Neural cell (in vitro differentiated cells): ENCODE data around the gene TRIM10. TPM values are rescaled to one million over a fixed set of nuclear protein-coding genes. Genes with fewer than 3 reads are reported as not detected.
"Not testable (repeated sequence)": the region's sequence is repeated elsewhere in the genome, so short reads cannot be mapped to it uniquely, and the experiment has no call there.

Experiments used
- H2AFZ ChIP-seq: fragments of 200-600, 300-800 bp; sonication (generic), shearing (Covaris generic); 2 replicates; pipeline ENCODE4 v1.6.0; 2014; ENCODE audit warnings: low read depth, mild to moderate bottlenecking, antibody characterized with exemption, low read length, moderate library complexity
- H3F3A ChIP-seq: fragments of 200-600 bp; shearing (Covaris generic); 2 replicates; pipeline ENCODE4 v1.6.1; 2016; ENCODE audit warnings: mild to moderate bottlenecking, moderate library complexity, mixed read lengths, antibody characterized with exemption, low read length; ENCODE audit not compliant: insufficient read depth, poor library complexity, severe bottlenecking
- H3K27ac ChIP-seq: fragments of 200-600, 300-800 bp; sonication (generic), shearing (Covaris generic); 2 replicates; pipeline ENCODE4 v1.5.1; 2014; ENCODE audit warnings: mild to moderate bottlenecking, low read length, moderate library complexity
- H3K27me3 ChIP-seq: fragments of 300-800, 200-600 bp; sonication (generic), shearing (Covaris generic); 2 replicates; pipeline ENCODE4 v1.6.0; 2014; ENCODE audit warnings: mild to moderate bottlenecking, low read depth, low read length, moderate library complexity; ENCODE audit not compliant: insufficient read depth
- H3K36me3 ChIP-seq: fragments of 300-800, 200-600 bp; sonication (generic), shearing (Covaris generic); 2 replicates; pipeline ENCODE4 v1.5.1; 2014; ENCODE audit warnings: mild to moderate bottlenecking, antibody characterized with exemption, low read length, moderate library complexity; ENCODE audit not compliant: insufficient read depth
- H3K4me2 ChIP-seq: fragments of 300-800, 200-600 bp; sonication (generic), shearing (Covaris generic); 2 replicates; pipeline ENCODE4 v1.6.0; 2014; ENCODE audit warnings: mild to moderate bottlenecking, low read length
- H3K4me3 ChIP-seq: fragments of 300-800, 200-600 bp; sonication (generic), shearing (Covaris generic); 2 replicates; pipeline ENCODE4 v1.5.1; 2014; ENCODE audit warnings: mild to moderate bottlenecking, low read length, moderate library complexity
- H3K79me2 ChIP-seq: fragments of 200-600 bp; shearing (Covaris generic); replicated peaks from 2 replicates; pipeline ENCODE4 v1.6.0; 2014; ENCODE audit warnings: mild to moderate bottlenecking, low read length, moderate library complexity; ENCODE audit not compliant: insufficient read depth
- H3K9ac ChIP-seq: fragments of 300-800, 200-600 bp; sonication (generic), shearing (Covaris generic); 2 replicates; pipeline ENCODE4 v1.6.1; 2016; ENCODE audit warnings: mild to moderate bottlenecking, low read length, mixed read lengths
- H3K9me2 ChIP-seq: fragments of 200-600 bp; shearing (Covaris generic); 2 replicates; pipeline ENCODE4 v1.6.1; 2016; ENCODE audit warnings: mild to moderate bottlenecking, low read length, mixed read lengths; ENCODE audit not compliant: insufficient read depth
- H3K9me3 ChIP-seq: fragments of 200-600, 300-800 bp; sonication (generic), shearing (Covaris generic); 2 replicates; pipeline ENCODE4 v1.6.1; 2016; ENCODE audit warnings: mild to moderate bottlenecking, mixed run types, low read length, moderate library complexity, mixed read lengths
- H4K20me1 ChIP-seq: fragments of 200-600 bp; shearing (Covaris generic); 2 replicates; pipeline ENCODE4 v1.6.1; 2016; ENCODE audit warnings: mild to moderate bottlenecking, mixed run types; ENCODE audit not compliant: insufficient read depth
- EP300 ChIP-seq: fragments of 450-650 bp; conservative IDR thresholded peaks from 2 replicates; pipeline ENCODE4 v1.6.1; 2014; ENCODE audit warnings: antibody characterized with exemption, mild to moderate bottlenecking, moderate library complexity; ENCODE audit not compliant: poor library complexity, severe bottlenecking
- MXI1 ChIP-seq: fragments of 450-650 bp; conservative IDR thresholded peaks from 2 replicates; pipeline ENCODE4 v1.6.1; 2014; ENCODE audit warnings: antibody characterized with exemption, mild to moderate bottlenecking; ENCODE audit not compliant: poor library complexity, severe bottlenecking
- POLR2AphosphoS5 ChIP-seq: IDR thresholded peaks from 2 replicates; pipeline ENCODE4 v1.6.1; 2012
- RAD21 ChIP-seq: fragments of 450-650 bp; conservative IDR thresholded peaks from 2 replicates; pipeline ENCODE4 v1.6.1; 2014; ENCODE audit warnings: antibody characterized with exemption, mild to moderate bottlenecking, moderate library complexity
- SMC3 ChIP-seq: fragments of 450-650 bp; conservative IDR thresholded peaks from 2 replicates; pipeline ENCODE4 v1.6.1; 2014; ENCODE audit warnings: antibody characterized with exemption, mild to moderate bottlenecking, moderate library complexity; ENCODE audit not compliant: poor library complexity
- TAF1 ChIP-seq: IDR thresholded peaks from 2 replicates; pipeline ENCODE4 v1.6.1; 2012; ENCODE audit warnings: low read depth
- polyA plus RNA-seq: library from polyadenylated mRNA; depleted of rRNA; stranded (reverse); fragments of >200 nt; gene quantifications from 2 replicates; pipeline ENCODE4 v1.2.3, GENCODE V29; 2014
- TF ChIP-seq, protein P1 (sequence below): IDR thresholded peaks from 2 replicates; pipeline ENCODE4 v1.6.1; 2012; ENCODE audit warnings: borderline replicate concordance

TRIM10 gene
- polyA plus RNA-seq, 1 donor from 2014 or later: not detected

DNA sequence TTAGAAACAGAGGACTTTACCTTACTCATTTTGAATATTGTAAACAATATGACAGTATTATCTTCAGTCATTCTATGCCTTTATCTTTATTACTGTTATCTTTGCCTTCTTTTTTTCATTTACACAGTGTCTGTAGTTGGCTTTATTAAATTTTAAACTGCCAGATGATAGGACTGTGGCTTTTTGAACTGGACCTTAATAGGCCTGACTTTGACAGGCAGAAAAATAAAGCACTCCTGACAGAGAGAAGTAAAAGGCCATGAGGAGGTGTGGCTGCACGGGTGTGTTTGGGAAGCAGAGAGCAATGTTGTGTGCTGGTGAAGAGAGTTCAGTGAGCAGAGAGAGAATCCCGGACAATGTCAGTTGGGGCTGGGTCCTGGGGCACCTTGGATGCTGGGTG lies 17.2 kb downstream of the TRIM10 start:
- Histone ChIP-seq H3K36me3 (no peaks in the 10 kb centered on the region), H3K79me2 (no peaks in the 10 kb centered on the region), H3K4me3 (no peak overlapping the region), H3K9me2 (no peaks in the 10 kb centered on the region), H4K20me1 (no peaks in the 10 kb centered on the region), H3K27me3 (no peaks in the 10 kb centered on the region), H3K9me3 (no peaks in the 10 kb centered on the region), H2AFZ (no peak overlapping the region), H3K27ac (no peak overlapping the region), H3K4me2 (no peak overlapping the region), H3F3A (no peaks in the 10 kb centered on the region), H3K9ac (no peak overlapping the region)
- TF ChIP-seq, protein P1, sequence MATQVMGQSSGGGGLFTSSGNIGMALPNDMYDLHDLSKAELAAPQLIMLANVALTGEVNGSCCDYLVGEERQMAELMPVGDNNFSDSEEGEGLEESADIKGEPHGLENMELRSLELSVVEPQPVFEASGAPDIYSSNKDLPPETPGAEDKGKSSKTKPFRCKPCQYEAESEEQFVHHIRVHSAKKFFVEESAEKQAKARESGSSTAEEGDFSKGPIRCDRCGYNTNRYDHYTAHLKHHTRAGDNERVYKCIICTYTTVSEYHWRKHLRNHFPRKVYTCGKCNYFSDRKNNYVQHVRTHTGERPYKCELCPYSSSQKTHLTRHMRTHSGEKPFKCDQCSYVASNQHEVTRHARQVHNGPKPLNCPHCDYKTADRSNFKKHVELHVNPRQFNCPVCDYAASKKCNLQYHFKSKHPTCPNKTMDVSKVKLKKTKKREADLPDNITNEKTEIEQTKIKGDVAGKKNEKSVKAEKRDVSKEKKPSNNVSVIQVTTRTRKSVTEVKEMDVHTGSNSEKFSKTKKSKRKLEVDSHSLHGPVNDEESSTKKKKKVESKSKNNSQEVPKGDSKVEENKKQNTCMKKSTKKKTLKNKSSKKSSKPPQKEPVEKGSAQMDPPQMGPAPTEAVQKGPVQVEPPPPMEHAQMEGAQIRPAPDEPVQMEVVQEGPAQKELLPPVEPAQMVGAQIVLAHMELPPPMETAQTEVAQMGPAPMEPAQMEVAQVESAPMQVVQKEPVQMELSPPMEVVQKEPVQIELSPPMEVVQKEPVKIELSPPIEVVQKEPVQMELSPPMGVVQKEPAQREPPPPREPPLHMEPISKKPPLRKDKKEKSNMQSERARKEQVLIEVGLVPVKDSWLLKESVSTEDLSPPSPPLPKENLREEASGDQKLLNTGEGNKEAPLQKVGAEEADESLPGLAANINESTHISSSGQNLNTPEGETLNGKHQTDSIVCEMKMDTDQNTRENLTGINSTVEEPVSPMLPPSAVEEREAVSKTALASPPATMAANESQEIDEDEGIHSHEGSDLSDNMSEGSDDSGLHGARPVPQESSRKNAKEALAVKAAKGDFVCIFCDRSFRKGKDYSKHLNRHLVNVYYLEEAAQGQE: no peak
- TF ChIP-seq SMC3 (no peak), POLR2AphosphoS5 (no peak)

DNA sequence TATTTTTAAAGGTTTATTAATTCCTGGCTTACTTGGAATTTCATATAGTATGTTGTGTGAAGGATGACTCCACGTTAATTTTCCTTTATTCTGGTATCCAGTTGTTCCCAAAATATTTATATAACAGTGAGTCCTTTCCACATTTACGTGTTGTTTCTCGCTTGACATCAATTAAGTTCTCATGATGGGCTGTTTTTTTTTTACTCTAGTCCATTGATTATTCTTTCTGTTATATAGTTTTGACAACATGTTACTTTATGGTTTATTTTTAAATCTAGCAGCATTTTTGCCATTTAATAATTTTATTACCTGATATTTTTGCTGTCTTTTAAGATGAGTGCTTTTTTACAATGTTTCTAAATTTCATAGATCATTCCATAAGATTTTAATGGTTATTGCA lies 18.3 kb downstream of the TRIM10 start:
- H3F3A ChIP-seq: no peaks in the 10 kb centered on the region
- H3K4me3 ChIP-seq: no peak overlapping the region

DNA sequence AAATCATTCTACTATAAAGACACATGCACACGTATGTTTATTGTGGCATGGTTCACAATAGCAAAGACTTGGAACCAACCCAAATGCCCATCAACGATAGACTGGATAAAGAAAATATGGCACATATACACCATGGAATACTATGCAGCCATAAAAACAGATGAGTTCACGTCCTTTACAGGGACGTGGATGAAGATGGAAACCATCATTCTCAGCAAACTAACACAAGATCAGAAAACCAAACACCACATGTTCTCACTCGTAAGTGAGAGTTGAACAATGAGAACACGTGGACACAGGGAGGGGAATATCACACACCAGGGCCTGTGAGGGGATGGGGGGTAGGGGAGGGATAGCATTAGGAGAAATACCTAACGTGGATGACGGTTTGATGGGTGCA lies 20.8 kb downstream of the TRIM10 start:
- not testable (repeated sequence) for H3K4me3 ChIP-seq, H3K36me3 ChIP-seq, H3K9me3 ChIP-seq, H3K27me3 ChIP-seq, H3K9ac ChIP-seq, H2AFZ ChIP-seq, H3K4me2 ChIP-seq, H3K9me2 ChIP-seq, H3K79me2 ChIP-seq, H3F3A ChIP-seq, H4K20me1 ChIP-seq, H3K27ac ChIP-seq

More for the DNA sequence above, 18.3 kb downstream of the TRIM10 start:
- Histone ChIP-seq H3K79me2 (no peaks in the 10 kb centered on the region), H2AFZ (no peak overlapping the region), H3K27ac (no peak overlapping the region), H3K27me3 (peaks cover 4% of the 10 kb centered on the region), H3K36me3 (no peaks in the 10 kb centered on the region), H4K20me1 (no peaks in the 10 kb centered on the region), H3K9me2 (no peaks in the 10 kb centered on the region), H3K9me3 (no peaks in the 10 kb centered on the region), H3K9ac (no peak overlapping the region), H3K4me2 (no peak overlapping the region)
- no peak for TF ChIP-seq SMC3
- TF ChIP-seq, protein P1: no peak
- TF ChIP-seq TAF1: no peak
- TF ChIP-seq MXI1: no peak
- TF ChIP-seq RAD21: no peak
- no peak for TF ChIP-seq POLR2AphosphoS5
- no peak for TF ChIP-seq EP300
